ENCODE results near the gene LBX2.

The LBX2 gene

GRCh38 chr2:74499267-74499939 lies at the start of gene LBX2:
Gene LBX2, minus strand, starts transcription at chr2:74499603. Its CDS starts 66 bp downstream, at chr2:74499537.
- no peaks in the 10 kb centered on the region for H3K9me3 Mint-ChIP-seq
- peak within 1 kb of the TSS; percentile 59 to 66 for H3K27ac Mint-ChIP-seq
- H3K4me1 Mint-ChIP-seq, result peaks cover 56% of the 10 kb centered on the region
- DNase-seq, result peak in 1 of 2 donors; percentile 37
- ATAC-seq, result peak; percentile 42
- peak within 1 kb of the TSS; percentile 88 to 89 for H3K4me3 Mint-ChIP-seq
- peaks cover 71% of the 10 kb centered on the region for H3K27me3 Mint-ChIP-seq

- H3K4me1 Mint-ChIP-seq, result peaks cover 16% of the 10 kb centered on the region
- DNase-seq (no peak), ATAC-seq (no peak)
- H3K4me3 Mint-ChIP-seq, result peak overlapping the region; percentile 67 to 74
- H3K27me3 Mint-ChIP-seq, result peaks cover 77% of the 10 kb centered on the region
- peak overlapping the region in 1 of 2 donors; percentile 55 for H3K27ac Mint-ChIP-seq
- H3K9me3 Mint-ChIP-seq, result no peaks in the 10 kb centered on the region
These were observed 49.0 kb upstream of the LBX2 start for GRCh38 chr2:74548285-74548899.

- DNase-seq, result no peak
- peaks cover 16% of the 10 kb centered on the region for H3K4me1 Mint-ChIP-seq
- H3K27me3 Mint-ChIP-seq, result peaks cover 71% of the 10 kb centered on the region
- no peak for ATAC-seq
- no peak overlapping the region for H3K27ac Mint-ChIP-seq
- no peak overlapping the region for H3K4me3 Mint-ChIP-seq
- no peaks in the 10 kb centered on the region for H3K9me3 Mint-ChIP-seq
These were observed 46.6 kb upstream of the LBX2 start for GRCh38 chr2:74546004-74546403.

- Mint-ChIP-seq H3K4me3 (no peak overlapping the region), H3K27me3 (peaks cover 61% of the 10 kb centered on the region), H3K4me1 (peaks cover 11% of the 10 kb centered on the region), H3K27ac (no peak overlapping the region), H3K9me3 (no peaks in the 10 kb centered on the region)
- ATAC-seq (no peak), DNase-seq (no peak)
These were observed 45.2 kb upstream of the LBX2 start for GRCh38 chr2:74544634-74545033.

- no peaks in the 10 kb centered on the region for H3K9me3 Mint-ChIP-seq
- peaks cover 67% of the 10 kb centered on the region for H3K27me3 Mint-ChIP-seq
- no peak overlapping the region for H3K4me3 Mint-ChIP-seq
- DNase-seq, result no peak
- no peak for ATAC-seq
- H3K4me1 Mint-ChIP-seq, result peaks cover 16% of the 10 kb centered on the region
- H3K27ac Mint-ChIP-seq, result no peak overlapping the region
These were observed 43.6 kb upstream of the LBX2 start for GRCh38 chr2:74542978-74543377.

GRCh38 chr2:74540291-74540690 lies 40.9 kb upstream of the LBX2 start:
- no peak for ATAC-seq
- no peak overlapping the region for H3K4me3 Mint-ChIP-seq
- peaks cover 17% of the 10 kb centered on the region for H3K4me1 Mint-ChIP-seq
- no peak overlapping the region for H3K27ac Mint-ChIP-seq
- peaks cover 57% of the 10 kb centered on the region for H3K27me3 Mint-ChIP-seq
- no peak for DNase-seq
- no peaks in the 10 kb centered on the region for H3K9me3 Mint-ChIP-seq

- no peak for DNase-seq
- peaks cover 17% of the 10 kb centered on the region for H3K4me1 Mint-ChIP-seq
- H3K27me3 Mint-ChIP-seq, result peaks cover 48% of the 10 kb centered on the region
- H3K27ac Mint-ChIP-seq, result no peak overlapping the region
- no peaks in the 10 kb centered on the region for H3K9me3 Mint-ChIP-seq
- peak overlapping the region in 1 of 2 donors; percentile 49 for H3K4me3 Mint-ChIP-seq
- no peak for ATAC-seq
These were observed 39.5 kb upstream of the LBX2 start for GRCh38 chr2:74538881-74539339.

- peaks cover 23% of the 10 kb centered on the region for H3K4me1 Mint-ChIP-seq
- no peak overlapping the region for H3K27ac Mint-ChIP-seq
- peaks cover 35% of the 10 kb centered on the region for H3K27me3 Mint-ChIP-seq
- no peaks in the 10 kb centered on the region for H3K9me3 Mint-ChIP-seq
- ATAC-seq (no peak), DNase-seq (no peak)
- H3K4me3 Mint-ChIP-seq, result no peak overlapping the region
These were observed 37.7 kb upstream of the LBX2 start for GRCh38 chr2:74537140-74537539.

- H3K4me3 Mint-ChIP-seq, result no peak overlapping the region
- peak overlapping the region in 1 of 2 donors; percentile 5 for H3K27ac Mint-ChIP-seq
- H3K9me3 Mint-ChIP-seq, result no peaks in the 10 kb centered on the region
- ATAC-seq, result peak; percentile 59
- H3K27me3 Mint-ChIP-seq, result peaks cover 32% of the 10 kb centered on the region
- DNase-seq, result no peak
- H3K4me1 Mint-ChIP-seq, result peaks cover 30% of the 10 kb centered on the region
These were observed 37.0 kb upstream of the LBX2 start for GRCh38 chr2:74536166-74536950.

GRCh38 chr2:74535440-74535965 lies 36.1 kb upstream of the LBX2 start:
- Mint-ChIP-seq H3K4me1 (peaks cover 38% of the 10 kb centered on the region), H3K27me3 (peaks cover 32% of the 10 kb centered on the region), H3K4me3 (no peak overlapping the region), H3K27ac (no peak overlapping the region), H3K9me3 (no peaks in the 10 kb centered on the region)
- no peak for ATAC-seq
- no peak for DNase-seq

- DNase-seq, result no peak
- H3K4me3 Mint-ChIP-seq, result no peak overlapping the region
- peaks cover 35% of the 10 kb centered on the region for H3K4me1 Mint-ChIP-seq
- no peak overlapping the region for H3K27ac Mint-ChIP-seq
- no peaks in the 10 kb centered on the region for H3K9me3 Mint-ChIP-seq
- peaks cover 26% of the 10 kb centered on the region for H3K27me3 Mint-ChIP-seq
- ATAC-seq, result no peak
These were observed 35.0 kb upstream of the LBX2 start for GRCh38 chr2:74534411-74534810.

GRCh38 chr2:74533464-74533863 lies 34.1 kb upstream of the LBX2 start:
- Mint-ChIP-seq H3K27ac (no peak overlapping the region), H3K4me3 (no peak overlapping the region), H3K27me3 (peaks cover 16% of the 10 kb centered on the region), H3K4me1 (peaks cover 35% of the 10 kb centered on the region), H3K9me3 (no peaks in the 10 kb centered on the region)
- DNase-seq (no peak), ATAC-seq (no peak)

GRCh38 chr2:74532222-74532621 lies 32.8 kb upstream of the LBX2 start:
- DNase-seq (no peak), ATAC-seq (no peak)
- Mint-ChIP-seq H3K27me3 (peaks cover 4% of the 10 kb centered on the region), H3K9me3 (no peaks in the 10 kb centered on the region), H3K4me3 (peak overlapping the region in 1 of 2 donors; percentile 84), H3K27ac (peak overlapping the region in 1 of 2 donors; percentile 15), H3K4me1 (peaks cover 47% of the 10 kb centered on the region)

GRCh38 chr2:74531666-74532065 lies 32.3 kb upstream of the LBX2 start:
- Mint-ChIP-seq H3K9me3 (peaks cover 0 to 3% of the 10 kb centered on the region in 2 donors), H3K4me1 (peaks cover 51% of the 10 kb centered on the region), H3K4me3 (peak overlapping the region; percentile 84 to 99), H3K27me3 (no peaks in the 10 kb centered on the region), H3K27ac (no peak overlapping the region)
- ATAC-seq, result no peak
- no peak for DNase-seq

- ATAC-seq (peak; percentile 71), DNase-seq (peak; percentile 41 to 79)
- Mint-ChIP-seq H3K27ac (peak overlapping the region; percentile 86 to 88), H3K9me3 (peaks cover 0 to 7% of the 10 kb centered on the region in 2 donors), H3K27me3 (no peaks in the 10 kb centered on the region), H3K4me1 (peaks cover 53% of the 10 kb centered on the region), H3K4me3 (peak overlapping the region; percentile 84 to 99)
These were observed 31.1 kb upstream of the LBX2 start for GRCh38 chr2:74530239-74531187.
